Panc1 (cell line): ENCODE results near the gene TGFBR1.

ENCODE experiments used
- CTCF ChIP-seq: fragments of 450-650 bp; IDR thresholded peaks from 2 replicates; pipeline ENCODE4 v1.5.1; 2017; ENCODE audit warnings: mild to moderate bottlenecking
- POLR2AphosphoS5 ChIP-seq: IDR thresholded peaks from 2 replicates; pipeline ENCODE4 v1.6.1; 2012; ENCODE audit warnings: mild to moderate bottlenecking, low read depth, low read length, moderate library complexity
- TCF7L2 ChIP-seq: IDR thresholded peaks from 2 replicates; pipeline ENCODE4 v1.6.1; 2011; ENCODE audit warnings: mild to moderate bottlenecking, low read depth, low read length, inconsistent platforms

GRCh38 chr9:99072040-99072394 is 32.9 kb upstream of the TGFBR1 start:
- TF ChIP-seq CTCF, result no peak
- TF ChIP-seq POLR2AphosphoS5, result no peak
- TF ChIP-seq TCF7L2, result no peak
